MM.1S (cell line): ENCODE data around the gene RHOC.

Experiments used
- DNase-seq: peaks from one replicate; pipeline ENCODE4 v3.0.0-alpha.2; 2015
- H2AFZ ChIP-seq: fragments of 300-600 bp; sonication (generic); 2 replicates; pipeline ENCODE4 v1.6.0; 2016; ENCODE audit warnings: antibody characterized with exemption, low read length
- H3F3A ChIP-seq: fragments of 300-600 bp; sonication (generic); 2 replicates; pipeline ENCODE4 v1.6.1; 2016; ENCODE audit warnings: mild to moderate bottlenecking, antibody characterized with exemption, low read length, moderate library complexity, mixed read lengths; ENCODE audit not compliant: insufficient read depth
- H3K27ac ChIP-seq: fragments of 300-600 bp; sonication (generic); 2 replicates; pipeline ENCODE4 v1.5.1; 2016; ENCODE audit warnings: mild to moderate bottlenecking, low read length
- H3K27me3 ChIP-seq: fragments of 300-600 bp; sonication (generic); replicated peaks from 2 replicates; pipeline ENCODE4 v1.6.0; 2016; ENCODE audit warnings: low read length; ENCODE audit not compliant: insufficient read depth
- H3K36me3 ChIP-seq: fragments of 300-600 bp; sonication (generic); replicated peaks from 2 replicates; pipeline ENCODE4 v1.6.1; 2016; ENCODE audit warnings: mild to moderate bottlenecking, low read length, mixed read lengths; ENCODE audit not compliant: insufficient read depth
- H3K4me1 ChIP-seq: fragments of 300-600 bp; sonication (generic); 2 replicates; pipeline ENCODE4 v1.6.1; 2016; ENCODE audit warnings: low read length, mixed read lengths
- H3K4me2 ChIP-seq: fragments of 300-600 bp; sonication (generic); 2 replicates; pipeline ENCODE4 v1.6.0; 2016; ENCODE audit warnings: low read depth, low read length
- H3K4me3 ChIP-seq: fragments of 300-600 bp; sonication (generic); 2 replicates; pipeline ENCODE4 v1.5.1; 2016; ENCODE audit warnings: low read length, mixed read lengths
- H3K79me2 ChIP-seq: fragments of 300-600 bp; sonication (generic); 2 replicates; pipeline ENCODE4 v1.6.1; 2016; ENCODE audit warnings: mixed run types, low read length, mixed read lengths
- H3K9ac ChIP-seq: fragments of 300-600 bp; sonication (generic); 2 replicates; pipeline ENCODE4 v1.6.1; 2016; ENCODE audit warnings: low read length, mixed read lengths
- H3K9me2 ChIP-seq: fragments of 300-600 bp; sonication (generic); replicated peaks from 2 replicates; pipeline ENCODE4 v1.6.1; 2016; ENCODE audit warnings: mild to moderate bottlenecking, low read length, mixed read lengths; ENCODE audit not compliant: insufficient read depth
- H3K9me3 ChIP-seq: fragments of 300-600 bp; sonication (generic); replicated peaks from 2 replicates; pipeline ENCODE4 v1.6.1; 2016; ENCODE audit warnings: mild to moderate bottlenecking, low read length, mixed read lengths; ENCODE audit not compliant: insufficient read depth
- H4K20me1 ChIP-seq: fragments of 300-600 bp; sonication (generic); 2 replicates; pipeline ENCODE4 v1.6.1; 2016; ENCODE audit warnings: mild to moderate bottlenecking, low read length, moderate library complexity, mixed read lengths; ENCODE audit not compliant: insufficient read depth
- EZH2 ChIP-seq: fragments of 300-600 bp; sonication (generic); optimal IDR thresholded peaks from 2 replicates; pipeline ENCODE3; 2017; ENCODE audit warnings: low read depth, mild to moderate bottlenecking, antibody characterized with exemption, low read length, mixed read lengths
- EZH2phosphoT487 ChIP-seq: fragments of 300-600 bp; sonication (generic); IDR thresholded peaks from 2 replicates; pipeline ENCODE4 v1.6.1; 2018; ENCODE audit warnings: antibody characterized with exemption, low read length
- TF ChIP-seq, protein P1 (sequence below): fragments of 300-600 bp; sonication (generic); IDR thresholded peaks from 2 replicates; pipeline ENCODE4 v1.5.1; 2016; ENCODE audit warnings: antibody characterized with exemption, low read length, mixed read lengths

RHOC gene

DNA sequence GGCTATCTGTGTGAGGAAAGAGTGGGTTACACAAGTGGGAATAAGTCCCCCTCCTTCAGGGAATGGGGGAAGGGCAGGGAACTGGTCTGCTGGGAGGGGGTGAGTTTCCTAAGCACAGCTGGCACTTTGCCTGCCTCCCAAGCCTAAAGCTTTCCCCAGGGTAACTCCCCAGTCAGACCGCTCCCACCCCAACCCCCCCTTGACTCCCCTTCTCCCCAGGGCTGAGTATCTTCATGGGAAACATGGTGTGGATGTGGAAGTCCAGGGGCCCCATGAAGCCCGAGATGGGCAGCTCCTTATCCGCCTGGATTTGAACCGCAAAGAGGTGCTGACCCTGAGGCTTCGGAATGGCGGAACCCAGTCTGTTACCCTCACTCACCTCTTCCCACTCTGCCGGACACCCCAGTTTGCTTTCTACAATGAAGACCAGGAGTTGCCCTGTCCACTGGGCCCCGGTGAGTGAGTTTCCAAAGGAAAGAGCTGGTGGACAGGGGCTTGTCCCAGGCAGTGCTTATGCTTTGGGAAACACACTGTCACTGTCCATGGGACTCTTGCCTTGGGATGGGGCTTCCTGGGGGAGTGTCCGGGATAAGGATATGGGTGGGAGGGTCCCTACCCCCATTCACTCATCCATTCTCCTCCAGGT lies 17.6 kb downstream of the RHOC start:
- H3K4me2 ChIP-seq = no peak overlapping the region
- no peaks in the 10 kb centered on the region for H4K20me1 ChIP-seq
- H3F3A ChIP-seq = no peaks in the 10 kb centered on the region
- no peaks in the 10 kb centered on the region for H3K4me1 ChIP-seq
- no peak overlapping the region for H3K9ac ChIP-seq
- DNase-seq = no peak
- no peaks in the 10 kb centered on the region for H3K9me3 ChIP-seq
- no peaks in the 10 kb centered on the region for H3K79me2 ChIP-seq
- no peaks in the 10 kb centered on the region for H3K9me2 ChIP-seq
- no peak overlapping the region for H2AFZ ChIP-seq
- TF ChIP-seq EZH2 (no peak), EZH2phosphoT487 (no peak)
- TF ChIP-seq, protein P1, sequence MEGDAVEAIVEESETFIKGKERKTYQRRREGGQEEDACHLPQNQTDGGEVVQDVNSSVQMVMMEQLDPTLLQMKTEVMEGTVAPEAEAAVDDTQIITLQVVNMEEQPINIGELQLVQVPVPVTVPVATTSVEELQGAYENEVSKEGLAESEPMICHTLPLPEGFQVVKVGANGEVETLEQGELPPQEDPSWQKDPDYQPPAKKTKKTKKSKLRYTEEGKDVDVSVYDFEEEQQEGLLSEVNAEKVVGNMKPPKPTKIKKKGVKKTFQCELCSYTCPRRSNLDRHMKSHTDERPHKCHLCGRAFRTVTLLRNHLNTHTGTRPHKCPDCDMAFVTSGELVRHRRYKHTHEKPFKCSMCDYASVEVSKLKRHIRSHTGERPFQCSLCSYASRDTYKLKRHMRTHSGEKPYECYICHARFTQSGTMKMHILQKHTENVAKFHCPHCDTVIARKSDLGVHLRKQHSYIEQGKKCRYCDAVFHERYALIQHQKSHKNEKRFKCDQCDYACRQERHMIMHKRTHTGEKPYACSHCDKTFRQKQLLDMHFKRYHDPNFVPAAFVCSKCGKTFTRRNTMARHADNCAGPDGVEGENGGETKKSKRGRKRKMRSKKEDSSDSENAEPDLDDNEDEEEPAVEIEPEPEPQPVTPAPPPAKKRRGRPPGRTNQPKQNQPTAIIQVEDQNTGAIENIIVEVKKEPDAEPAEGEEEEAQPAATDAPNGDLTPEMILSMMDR = no peak
- H3K27ac ChIP-seq = no peak overlapping the region
- H3K4me3 ChIP-seq = no peak overlapping the region
- H3K36me3 ChIP-seq = no peaks in the 10 kb centered on the region
- no peaks in the 10 kb centered on the region for H3K27me3 ChIP-seq

DNA sequence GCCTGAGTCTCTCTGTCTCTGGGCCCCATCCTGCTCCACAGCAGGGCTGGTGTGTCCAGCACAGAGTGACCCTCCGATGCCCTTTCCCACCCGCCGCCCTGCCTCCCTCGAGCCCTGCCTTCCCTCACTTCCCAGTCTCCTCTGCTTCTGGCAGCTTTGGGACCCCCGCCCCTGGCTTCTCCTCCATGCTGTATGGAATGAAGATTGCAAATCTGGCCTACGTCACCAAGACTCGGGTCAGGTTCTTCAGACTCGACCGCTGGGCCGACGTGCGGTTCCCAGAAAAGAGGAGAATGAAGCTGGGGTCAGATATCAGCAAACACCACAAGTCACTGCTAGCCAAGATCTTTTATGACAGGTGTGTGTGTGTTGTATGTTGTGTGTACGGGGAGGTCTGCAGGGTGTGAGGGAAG lies 18.1 kb downstream of the RHOC start:
- Histone ChIP-seq H4K20me1 (no peaks in the 10 kb centered on the region), H3K9me3 (no peaks in the 10 kb centered on the region), H2AFZ (no peak overlapping the region), H3K9ac (no peak overlapping the region), H3K4me1 (no peaks in the 10 kb centered on the region), H3F3A (no peaks in the 10 kb centered on the region), H3K79me2 (no peaks in the 10 kb centered on the region), H3K36me3 (no peaks in the 10 kb centered on the region), H3K9me2 (no peaks in the 10 kb centered on the region), H3K4me2 (no peak overlapping the region), H3K27me3 (no peaks in the 10 kb centered on the region), H3K4me3 (no peak overlapping the region), H3K27ac (no peak overlapping the region)
- TF ChIP-seq EZH2 (no peak), EZH2phosphoT487 (no peak)
- TF ChIP-seq, protein P1 = no peak
- DNase-seq = no peak

DNA sequence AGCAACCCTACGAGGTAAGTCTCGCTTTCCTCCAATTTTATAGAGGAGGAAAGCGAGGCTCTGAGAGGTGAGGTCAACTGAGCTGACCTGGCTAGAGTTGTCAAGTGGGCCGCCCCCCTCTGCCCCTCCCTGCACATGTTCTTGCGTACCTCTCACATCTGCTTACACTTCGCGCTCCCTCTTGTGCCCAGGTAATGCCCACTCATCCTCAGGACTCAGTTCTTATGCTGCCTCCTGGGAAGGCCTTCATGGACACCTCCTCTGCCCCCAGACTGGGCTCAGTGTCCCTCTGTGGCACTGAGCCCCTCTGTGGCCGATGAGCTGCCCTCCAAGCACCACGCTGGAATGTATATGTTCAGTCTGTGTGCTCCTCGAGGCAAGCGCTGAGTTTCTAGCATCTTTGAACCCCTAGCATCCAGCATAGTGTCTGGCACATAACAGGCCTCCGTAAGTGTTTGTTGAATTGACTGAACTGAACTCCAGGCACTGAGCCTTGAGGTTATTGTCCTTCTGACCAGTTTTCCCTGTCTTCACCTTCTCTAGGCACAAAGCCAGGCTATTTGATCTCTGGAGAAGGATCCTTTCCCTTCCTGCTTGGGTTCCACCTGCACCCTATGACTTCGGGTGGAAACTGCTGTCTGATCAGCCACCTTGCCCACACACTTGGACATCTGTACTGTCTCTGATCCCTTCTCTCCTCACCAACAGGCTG lies 19.0 kb downstream of the RHOC start:
- no peaks in the 10 kb centered on the region for H3K27me3 ChIP-seq

More for the DNA sequence above, 19.0 kb downstream of the RHOC start:
- DNase-seq = no peak
- no peaks in the 10 kb centered on the region for H3K9me3 ChIP-seq
- H3K9ac ChIP-seq = no peak overlapping the region
- H3K4me2 ChIP-seq = no peak overlapping the region
- H3K79me2 ChIP-seq = no peaks in the 10 kb centered on the region
- H3F3A ChIP-seq = no peaks in the 10 kb centered on the region
- H3K4me3 ChIP-seq = no peak overlapping the region
- TF ChIP-seq, protein P1 = no peak
- TF ChIP-seq EZH2 = no peak
- no peak for TF ChIP-seq EZH2phosphoT487
- H2AFZ ChIP-seq = no peak overlapping the region
- H3K27ac ChIP-seq = no peak overlapping the region
- H3K9me2 ChIP-seq = no peaks in the 10 kb centered on the region
- no peaks in the 10 kb centered on the region for H4K20me1 ChIP-seq
- no peaks in the 10 kb centered on the region for H3K4me1 ChIP-seq
- no peaks in the 10 kb centered on the region for H3K36me3 ChIP-seq
